HG03135 (cell line): Measurements from ENCODE around the gene PROZ.

Source experiments
- ATAC-seq: cut with Tn5 transposase; IDR thresholded peaks from one replicate; pipeline ENCODE4 v1.9.1; 2021; ENCODE audit warnings: mild to moderate bottlenecking, moderate library complexity; ENCODE audit not compliant: unreplicated experiment

The PROZ gene

DNA sequence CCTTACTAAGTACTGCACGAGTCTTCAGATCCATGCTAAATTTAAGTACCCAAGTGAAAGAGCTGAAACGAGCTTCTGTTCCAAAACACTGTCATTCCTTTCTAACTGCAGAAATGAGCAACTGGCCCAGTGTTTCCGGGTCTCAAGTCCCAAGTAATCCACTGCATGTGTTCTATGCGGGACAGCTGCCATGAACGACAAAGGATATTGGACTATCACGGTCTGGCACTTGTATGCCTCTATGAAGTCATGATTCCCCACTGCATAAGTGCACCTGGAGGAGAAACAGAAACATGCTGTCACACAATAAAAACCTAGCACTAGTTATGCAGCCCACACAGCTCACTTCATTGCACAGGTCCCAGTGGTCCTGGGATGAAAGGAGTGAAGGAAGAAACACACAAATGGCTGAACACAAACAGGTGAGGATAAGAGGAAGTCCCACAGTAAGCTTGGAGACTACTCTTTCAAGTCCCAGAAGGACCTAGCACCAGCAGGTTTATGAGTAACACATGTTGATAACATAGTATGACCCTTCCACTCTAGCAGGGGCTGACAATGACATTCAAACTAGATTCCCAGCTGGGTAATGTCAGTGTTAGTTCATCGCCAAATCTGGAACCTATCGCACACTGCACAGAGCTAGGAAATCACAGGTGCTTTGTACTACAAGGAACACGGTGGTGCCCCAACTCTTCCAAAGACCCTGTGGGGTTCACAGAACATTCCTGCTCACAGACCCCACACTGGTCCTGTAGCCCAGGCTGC, 38.7 kb downstream of the PROZ start:
- no peak for ATAC-seq

DNA sequence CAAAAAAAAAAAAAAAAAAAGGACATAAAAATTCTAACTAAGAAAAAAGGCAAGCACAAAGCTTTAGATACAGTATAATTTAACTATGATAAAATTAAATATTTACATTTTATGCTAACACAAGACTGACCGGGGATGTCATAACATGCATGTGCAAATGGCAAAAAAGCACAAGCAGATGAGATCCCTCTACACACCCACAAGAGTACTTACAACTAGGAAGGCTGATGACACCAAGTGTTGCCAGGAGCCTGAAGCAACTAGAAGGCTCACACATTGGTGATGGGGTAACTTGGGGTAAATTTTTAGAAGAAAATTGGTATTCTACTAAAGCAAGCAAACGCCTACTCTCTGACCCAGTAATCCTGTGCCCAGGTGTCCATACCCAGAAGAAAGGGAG, 43.4 kb downstream of the PROZ start:
- no peak for ATAC-seq

DNA sequence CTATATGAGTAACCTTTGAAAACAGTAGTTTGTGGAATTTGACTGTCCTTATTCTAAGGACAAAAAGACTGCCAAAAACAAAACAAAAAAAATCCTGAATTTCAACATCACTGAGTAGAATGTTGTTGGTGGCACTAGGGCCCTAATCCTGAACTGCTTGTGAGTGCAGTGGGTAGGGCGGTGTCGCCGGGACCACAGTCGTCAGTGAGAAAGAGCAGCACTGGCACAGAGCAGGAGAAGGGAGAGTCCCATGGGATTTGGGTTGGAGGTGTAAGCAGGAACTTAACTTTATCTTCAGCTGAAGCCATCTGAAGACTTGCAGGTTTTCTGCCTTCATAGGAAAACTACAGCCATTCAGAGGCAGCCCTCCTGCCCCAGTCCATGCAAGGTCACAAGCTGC, 44.5 kb downstream of the PROZ start:
- no peak for ATAC-seq

DNA sequence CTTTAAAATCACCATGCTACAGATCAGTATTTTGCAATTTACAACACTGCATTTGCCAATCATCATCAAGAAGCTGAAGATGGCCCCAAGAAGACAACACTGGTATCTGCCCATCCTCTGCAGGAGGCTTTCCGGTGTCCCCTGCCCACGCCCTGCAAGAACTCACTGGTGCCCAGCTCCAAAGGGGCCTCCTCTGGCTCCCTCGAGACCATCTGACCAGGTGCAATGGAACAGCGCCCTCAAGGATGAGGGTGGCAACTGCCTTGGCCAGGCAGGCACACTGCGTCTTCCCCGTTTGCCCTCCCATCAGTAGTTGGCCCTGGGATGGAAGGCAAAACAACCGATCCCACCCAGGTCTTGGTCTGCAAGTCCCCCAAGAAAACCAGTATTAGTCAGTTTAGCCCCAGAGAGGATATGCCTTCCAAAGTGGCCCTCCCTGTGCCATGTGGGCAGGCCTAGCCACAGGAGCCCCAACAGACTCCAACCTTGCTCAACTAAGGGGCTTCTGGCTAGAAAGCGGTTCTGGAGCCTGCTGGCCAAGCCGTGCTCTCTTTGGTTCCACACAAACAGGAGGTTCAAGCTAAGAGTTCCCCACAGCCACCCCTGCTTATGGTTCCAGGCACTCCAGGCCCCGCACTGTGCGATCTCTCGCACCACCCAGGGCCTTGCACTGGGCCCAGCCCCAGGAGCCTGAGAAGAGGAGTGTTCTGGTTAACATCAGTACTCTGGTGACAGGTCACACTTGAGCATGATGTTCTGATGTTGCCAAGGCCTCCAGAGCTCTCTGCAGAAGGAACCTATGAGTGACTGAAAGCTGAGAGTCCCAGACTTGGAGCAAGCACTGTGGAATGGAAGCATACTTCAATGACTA, 45.3 kb downstream of the PROZ start:
- no peak for ATAC-seq

DNA sequence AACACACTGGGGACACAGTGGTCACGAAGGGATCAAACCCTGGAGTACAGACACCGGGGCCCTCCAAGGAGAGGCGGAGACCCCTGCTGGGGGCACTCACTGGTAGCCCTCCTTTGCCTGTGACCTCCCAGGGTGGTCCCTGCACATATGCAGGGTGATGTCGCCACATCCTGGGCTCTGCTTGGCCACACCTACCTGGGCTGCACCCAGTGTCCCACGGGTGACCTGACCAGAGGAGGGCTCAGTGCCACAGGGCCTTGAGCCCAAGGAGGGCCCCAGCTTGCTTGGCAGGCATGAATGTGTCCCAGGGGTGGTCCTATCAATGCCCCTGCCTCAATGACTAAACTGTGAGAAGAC, 45.9 kb downstream of the PROZ start:
- no peak for ATAC-seq

DNA sequence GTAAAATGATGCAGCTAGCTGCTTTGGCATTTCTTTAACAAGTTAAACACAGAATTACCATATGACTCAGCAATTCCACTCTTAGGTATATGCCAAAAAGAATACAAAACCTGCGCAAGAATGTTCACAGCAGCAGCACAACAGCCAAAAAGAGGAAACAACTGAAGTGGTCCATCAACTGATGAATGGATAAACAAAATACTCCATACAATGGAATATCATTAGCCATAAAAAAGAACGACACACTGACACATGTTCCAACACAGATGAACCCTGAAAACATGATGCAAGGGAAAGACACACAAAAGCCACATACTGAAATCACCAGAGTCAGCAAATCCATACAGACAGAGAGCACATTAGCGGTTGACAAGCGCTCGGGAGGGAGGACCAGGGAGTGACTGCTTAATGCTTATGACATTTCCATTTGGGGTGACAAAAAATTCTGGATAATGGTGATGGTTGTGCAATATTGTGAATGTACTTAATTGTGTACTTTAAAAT, 47.0 kb downstream of the PROZ start:
- ATAC-seq = no peak

DNA sequence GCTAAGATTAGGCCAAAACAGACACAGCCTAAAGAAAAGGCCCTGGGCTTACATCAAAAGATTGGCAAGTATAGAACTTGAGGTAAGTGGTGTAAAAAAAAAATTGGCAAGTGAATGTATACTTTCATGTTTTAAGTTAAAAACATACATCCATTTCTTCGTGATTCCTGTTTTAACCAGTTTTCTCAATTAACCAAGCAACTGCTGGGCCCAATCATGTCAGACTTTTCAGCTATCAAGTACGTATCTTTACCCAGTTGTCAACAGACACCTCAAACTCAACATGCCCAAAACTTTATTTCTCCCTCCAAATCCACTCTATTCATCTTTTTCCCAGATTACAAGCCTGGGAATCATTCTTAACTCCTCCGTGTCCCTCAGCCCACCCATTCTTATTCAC, 49.0 kb downstream of the PROZ start:
- ATAC-seq = no peak

DNA sequence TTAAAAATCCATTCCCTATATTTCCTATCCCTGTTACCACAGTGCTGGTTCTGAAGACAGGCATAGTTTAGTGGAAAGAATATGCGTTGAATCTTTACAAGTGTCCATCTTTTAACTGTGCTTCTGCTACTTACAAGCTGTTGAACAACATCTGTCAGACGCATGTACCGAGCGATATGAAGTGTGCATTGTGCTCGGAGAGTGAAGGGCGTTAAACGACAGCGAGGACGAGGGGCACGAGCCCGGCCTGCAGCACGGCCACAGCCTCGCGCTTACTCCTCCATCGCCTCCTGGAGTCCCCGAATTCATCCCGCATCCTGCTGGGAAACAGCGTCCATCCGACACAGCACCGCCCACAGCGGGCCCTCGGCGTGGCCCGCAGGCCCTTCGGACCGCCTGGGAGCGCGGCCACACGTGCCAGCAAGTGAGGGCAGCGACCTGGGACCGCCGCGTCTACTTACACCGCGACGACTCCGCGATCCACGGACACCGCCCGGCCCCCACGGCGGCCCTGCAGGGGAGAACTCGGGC, 49.5 kb downstream of the PROZ start:
- peak; percentile 6 for ATAC-seq

DNA sequence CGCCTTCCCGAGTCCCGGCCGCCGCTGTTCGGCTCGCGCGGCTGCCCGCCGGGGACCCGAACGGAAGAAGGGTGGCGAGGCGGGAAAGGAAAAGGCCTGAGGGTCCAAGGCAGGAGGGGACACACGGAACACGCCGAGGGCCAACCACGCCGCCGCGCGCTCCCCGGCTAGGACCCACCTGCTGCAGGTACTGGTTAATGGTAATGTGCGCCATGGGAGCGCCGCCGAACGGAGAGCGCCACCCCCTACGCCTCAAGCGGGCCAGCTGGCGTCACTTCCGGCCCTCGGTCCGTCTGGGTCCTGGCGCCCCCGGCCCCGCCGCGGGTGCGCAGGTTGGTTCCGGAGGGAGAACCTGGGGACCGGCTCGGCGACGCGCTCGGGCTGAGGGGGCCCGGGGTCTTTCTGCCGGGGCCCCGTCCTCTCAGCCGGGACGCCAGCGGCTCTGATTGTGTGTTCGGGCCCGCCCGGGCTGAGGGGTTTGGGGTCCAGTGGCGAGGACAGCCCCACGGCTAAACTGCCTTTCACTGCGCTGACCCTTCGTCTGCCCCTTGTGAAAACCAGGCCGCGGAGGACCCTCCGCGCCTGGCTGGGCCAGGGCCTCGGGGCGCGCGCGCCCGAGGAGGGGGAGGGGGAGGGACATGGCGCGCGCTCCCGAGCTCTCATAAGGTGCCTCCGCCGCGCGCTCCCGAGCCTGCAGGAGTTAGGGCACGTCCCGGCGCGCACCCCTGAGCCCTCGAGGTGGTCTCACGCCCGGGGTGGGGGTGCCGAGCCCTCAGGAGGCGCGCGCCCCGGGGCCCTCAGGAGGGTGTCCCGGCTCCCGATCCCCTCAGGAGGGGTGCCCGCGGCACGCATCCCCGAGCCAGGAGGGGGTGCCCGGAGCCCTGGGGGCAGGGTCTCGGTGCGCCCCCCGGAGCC, 50.2 kb downstream of the PROZ start, which contains the start of gene PCID2:
Gene PCID2, minus strand, starts transcription at position 249 of the 915 bp plus-strand sequence. Its CDS starts 35 bp downstream, at position 214.
- peak; percentile 75 for ATAC-seq

DNA sequence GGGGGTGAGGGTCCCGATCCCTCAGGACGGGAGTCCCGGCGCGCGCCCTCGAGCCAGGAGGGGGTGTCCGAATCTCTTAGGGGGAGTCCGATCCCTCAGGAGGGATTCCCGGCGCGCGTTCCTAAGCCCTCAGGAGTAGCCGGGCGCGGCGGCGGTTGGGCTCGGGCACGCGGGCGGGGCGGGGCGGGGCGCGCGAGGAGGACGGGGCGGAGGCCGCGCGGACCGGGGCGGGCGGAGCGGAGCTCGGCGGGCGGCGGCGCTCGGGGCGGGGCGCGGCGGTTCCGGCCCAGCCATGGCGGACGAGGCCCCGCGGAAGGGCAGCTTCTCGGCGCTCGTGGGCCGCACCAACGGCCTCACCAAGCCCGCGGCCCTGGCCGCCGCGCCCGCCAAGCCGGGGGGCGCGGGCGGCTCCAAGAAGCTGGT, 50.9 kb downstream of the PROZ start, which contains the start of gene CUL4A:
Gene CUL4A, plus strand, starts transcription at position 278 of the 423 bp plus-strand sequence. Its CDS starts 15 bp downstream, at position 293.
- peak; percentile 42 for ATAC-seq

DNA sequence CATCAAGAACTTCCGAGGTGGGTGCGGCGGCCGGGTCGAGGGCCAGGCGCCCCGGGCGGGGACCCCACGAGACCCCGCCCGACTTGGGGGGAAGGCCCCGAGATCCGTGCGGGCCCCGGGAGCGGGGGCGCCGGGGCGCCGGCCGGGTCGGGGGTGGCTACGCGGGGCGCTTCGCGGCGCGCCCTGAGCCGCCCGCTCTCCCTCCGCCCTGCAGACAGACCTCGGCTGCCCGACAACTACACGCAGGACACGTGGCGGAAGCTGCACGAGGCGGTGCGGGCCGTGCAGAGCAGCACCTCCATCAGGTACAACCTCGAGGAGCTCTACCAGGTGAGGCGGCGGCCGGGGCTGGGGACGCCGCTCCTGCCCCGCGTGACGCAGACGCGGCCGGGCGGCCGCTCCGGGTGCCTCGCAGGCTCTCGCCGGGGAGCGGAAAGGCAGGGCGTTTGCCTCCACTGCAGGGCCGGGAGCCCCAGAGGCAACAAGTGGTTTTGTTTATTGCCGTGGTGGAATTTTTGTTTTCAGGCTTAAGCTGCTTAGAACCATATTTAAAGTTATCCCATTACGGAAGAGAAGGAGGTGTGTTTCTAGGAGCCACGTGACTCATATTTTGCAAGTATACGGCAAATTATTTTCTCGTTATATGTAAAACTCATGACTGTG, 51.4 kb downstream of the PROZ start:
- ATAC-seq = peak; percentile 40

DNA sequence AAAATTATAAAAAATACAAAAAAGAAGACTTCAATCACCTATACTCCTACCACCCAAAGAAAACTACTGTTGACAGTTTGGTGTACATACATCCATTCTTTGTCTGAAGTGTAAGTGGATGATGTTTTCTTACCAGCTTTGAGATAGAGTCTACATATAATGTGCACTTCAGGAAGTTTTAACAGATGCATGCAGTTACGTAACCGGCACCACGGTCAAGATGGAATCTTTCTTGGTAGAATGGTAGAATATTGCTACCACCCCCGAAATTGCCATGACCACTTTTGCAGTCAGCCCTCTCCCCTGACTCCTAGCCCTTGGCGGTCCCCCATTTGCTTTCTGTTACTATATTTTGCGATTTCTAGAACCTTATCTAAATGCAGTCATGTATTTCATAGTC, 52.4 kb downstream of the PROZ start:
- ATAC-seq = no peak

DNA sequence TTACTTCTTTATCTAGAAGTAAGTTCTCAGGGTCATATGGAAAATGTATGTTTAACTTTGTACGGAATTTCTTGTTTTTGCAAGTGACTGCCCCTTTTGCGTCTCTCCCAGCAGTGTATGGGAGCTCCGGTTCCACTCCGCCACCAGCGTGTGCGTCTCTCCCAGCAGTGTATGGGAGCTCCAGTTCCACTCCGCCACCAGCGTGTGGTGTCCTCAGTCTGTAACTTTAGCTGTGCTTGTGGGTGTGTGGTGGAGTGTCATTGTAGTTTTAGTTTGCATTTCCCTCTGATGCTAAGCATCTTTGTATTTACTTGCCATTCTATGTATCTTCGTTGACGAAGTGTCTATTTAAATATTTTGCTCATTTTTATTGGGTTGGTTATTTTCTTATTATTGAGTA, 53.3 kb downstream of the PROZ start:
- no peak for ATAC-seq

DNA sequence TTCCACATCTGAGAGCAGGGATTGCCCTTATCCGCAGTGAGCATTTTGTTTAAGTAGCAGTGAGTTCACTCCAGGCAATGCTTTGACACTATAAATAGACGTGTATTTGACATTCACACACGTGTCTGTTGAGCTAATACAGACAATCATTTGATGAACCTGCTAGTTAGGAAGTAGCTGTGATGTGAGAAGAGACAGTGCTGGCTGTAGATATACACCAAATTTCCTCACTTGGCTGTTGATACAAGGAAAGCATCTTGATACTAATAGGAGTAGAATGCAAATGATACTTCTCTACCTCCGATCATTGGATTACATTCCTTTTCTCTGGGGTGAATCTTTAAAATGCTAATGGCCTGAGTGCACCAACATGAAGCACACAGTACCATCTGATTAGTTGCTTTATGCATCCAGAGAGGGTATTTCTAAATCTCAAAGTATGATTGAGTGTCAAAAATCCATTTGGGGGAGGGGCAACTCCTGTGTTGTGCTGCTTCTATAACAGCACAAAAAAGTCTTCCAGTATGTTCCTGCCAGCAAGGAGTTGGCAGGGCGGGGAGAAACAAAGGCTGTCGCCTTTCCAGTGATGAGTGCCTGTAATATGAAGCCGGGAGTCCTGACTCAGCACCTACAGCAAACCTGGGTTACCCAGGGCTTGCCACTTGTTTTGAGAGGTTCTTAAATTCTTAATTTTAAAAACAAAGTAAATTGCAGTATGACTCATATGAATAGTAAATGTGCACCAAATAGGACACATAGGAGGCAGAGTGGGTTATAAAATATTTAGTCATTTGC, 58.0 kb downstream of the PROZ start:
- ATAC-seq = no peak

DNA sequence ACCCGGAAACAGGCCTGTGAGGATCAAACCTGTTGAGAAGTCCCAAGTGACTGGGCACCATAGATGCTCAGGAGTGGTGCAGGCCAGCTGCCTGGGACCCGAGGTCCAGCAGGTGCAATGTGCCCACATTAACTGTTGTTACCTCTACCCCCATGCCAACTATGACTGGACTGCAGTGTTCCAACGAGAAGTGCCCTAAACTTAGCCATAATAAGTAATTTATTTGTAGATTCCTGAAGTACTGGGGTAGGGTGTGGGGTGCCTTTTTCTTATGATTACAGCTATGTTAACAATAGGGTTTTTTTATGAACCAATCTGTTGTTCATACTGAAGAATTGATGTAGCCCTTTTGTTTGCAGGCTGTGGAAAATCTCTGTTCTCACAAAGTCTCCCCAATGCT, 60.1 kb downstream of the PROZ start:
- no peak for ATAC-seq

DNA sequence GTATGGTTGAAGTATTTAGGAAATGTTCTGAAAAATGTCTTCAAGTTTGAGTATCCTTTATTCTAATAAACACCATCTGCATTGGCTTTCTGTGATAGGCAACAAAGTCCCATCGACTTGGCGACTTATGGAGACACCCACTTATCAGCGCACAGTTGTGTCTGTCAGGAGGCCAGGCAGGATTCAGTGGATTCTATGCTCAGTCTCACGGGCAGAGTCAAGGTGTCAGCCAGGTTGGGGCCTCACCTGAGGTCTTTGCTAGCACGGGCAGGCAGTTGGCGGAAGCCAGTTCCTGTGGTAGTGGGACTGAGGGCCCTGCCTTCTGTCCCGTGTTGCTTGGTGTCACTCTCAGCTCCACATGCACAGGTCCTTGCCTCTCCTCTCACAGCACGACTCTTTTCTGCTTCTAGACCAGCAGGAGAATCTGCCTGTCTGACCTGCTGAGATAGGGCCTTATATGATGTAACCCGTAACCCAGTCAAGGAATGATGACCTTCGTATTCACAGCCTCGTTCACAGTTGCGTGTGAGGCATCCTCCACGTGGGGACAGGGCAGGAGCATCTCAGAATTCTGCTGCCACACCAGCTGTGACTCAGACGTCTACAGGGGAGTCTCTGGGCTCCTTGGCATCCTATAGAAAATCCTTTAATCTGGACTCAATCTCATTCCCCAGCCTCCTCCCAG, 61.0 kb downstream of the PROZ start:
- ATAC-seq = no peak

DNA sequence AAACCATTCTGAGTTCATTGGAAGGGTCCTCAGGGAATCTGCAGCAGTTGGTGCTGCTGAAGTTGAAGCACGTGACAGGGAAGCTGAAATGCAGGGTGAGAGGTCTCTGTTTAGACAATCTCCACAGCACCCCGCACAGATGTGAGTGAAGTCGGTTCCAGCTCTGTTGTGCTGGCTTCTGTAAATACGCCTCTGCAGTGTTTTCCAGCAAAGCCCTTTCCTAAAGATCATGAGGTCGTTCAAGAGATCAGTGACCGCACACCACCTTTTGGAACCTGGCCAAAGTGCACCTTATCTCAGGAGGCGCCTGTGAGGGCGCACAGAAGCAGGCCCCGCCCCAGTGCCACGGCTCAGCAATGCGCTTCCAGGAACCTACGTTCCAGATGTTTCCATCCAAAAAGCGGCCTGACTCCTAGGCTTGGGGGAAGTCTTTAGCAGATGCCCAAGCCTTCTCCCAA, 61.7 kb downstream of the PROZ start:
- ATAC-seq = no peak

DNA sequence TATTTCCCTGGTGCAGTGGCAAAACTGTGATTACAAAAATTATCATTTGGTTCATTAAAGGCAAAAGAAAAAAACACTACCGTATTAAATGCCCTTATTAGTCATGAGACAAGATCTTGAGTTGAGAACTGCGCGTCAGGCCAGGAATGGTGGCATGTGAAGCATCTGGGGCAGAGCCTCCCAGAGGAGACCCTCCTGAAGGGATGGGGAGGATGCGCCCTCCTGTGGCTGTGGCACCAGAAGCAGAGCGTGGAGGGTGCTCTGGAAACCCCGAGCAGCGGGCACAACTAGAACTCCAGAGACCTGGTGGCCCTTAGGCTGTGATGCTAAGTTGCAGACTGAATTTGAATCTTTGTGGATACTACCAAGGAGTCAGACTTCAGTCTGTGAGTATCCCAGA, 62.4 kb downstream of the PROZ start:
- ATAC-seq = no peak
